Skin of body (tissue), 2 donors: Measurements from ENCODE around the gene MSANTD1. TPM values are rescaled to one million over a fixed set of nuclear protein-coding genes. Genes with fewer than 3 reads are reported as not detected.
A peak's percentile ranks its signal among the peaks of the same experiment; 100 is the strongest.
"Not testable (repeated sequence)": the region's sequence is repeated elsewhere in the genome, so short reads cannot be mapped to it uniquely, and the experiment has no call there.

ENCODE experiments used
- DNase-seq: peaks from one replicate; lab custom pipeline; 2025; lab: John Stamatoyannopoulos, UW
- total RNA-seq: library from RNA; depleted of rRNA; stranded (reverse); fragments of >200 nt; gene quantifications from one replicate; pipeline ENCODE4 v1.2.3, GENCODE V29; 2014

Gene MSANTD1
- total RNA-seq, 1 donor from 2014 or later: 0.39 TPM

- DNase-seq: no peak
Measured at GRCh38 chr4:3287972-3288570, 39.1 kb downstream of the MSANTD1 start.

- DNase-seq: no peak
Measured at GRCh38 chr4:3288571-3289094, 39.7 kb downstream of the MSANTD1 start.

GRCh38 chr4:3290476-3290875 is 41.5 kb downstream of the MSANTD1 start:
- DNase-seq: no peak

GRCh38 chr4:3290889-3291321 is 41.9 kb downstream of the MSANTD1 start:
- no peak for DNase-seq

- DNase-seq: no peak
Measured at GRCh38 chr4:3291411-3291968, 42.5 kb downstream of the MSANTD1 start.

GRCh38 chr4:3291969-3292570 is 43.1 kb downstream of the MSANTD1 start:
- no peak for DNase-seq

GRCh38 chr4:3292571-3293400 is 43.8 kb downstream of the MSANTD1 start, which contains the start of gene RGS12:
Gene RGS12 (plus strand): TSS chr4:3293021. CDS start chr4:3316171, 23,150 bp downstream.
- DNase-seq: peak; percentile 87

- no peak for DNase-seq
Measured at GRCh38 chr4:3293401-3294391, 44.7 kb downstream of the MSANTD1 start.

GRCh38 chr4:3294401-3295241 is 45.7 kb downstream of the MSANTD1 start:
- no peak for DNase-seq

GRCh38 chr4:3295837-3296624 is 47.1 kb downstream of the MSANTD1 start:
- DNase-seq: no peak

- DNase-seq: no peak
Measured at GRCh38 chr4:3296651-3297050, 47.7 kb downstream of the MSANTD1 start.

- no peak for DNase-seq
Measured at GRCh38 chr4:3297066-3297859, 48.3 kb downstream of the MSANTD1 start.

- DNase-seq: no peak
Measured at GRCh38 chr4:3299122-3299975, 50.4 kb downstream of the MSANTD1 start.

GRCh38 chr4:3299976-3300671 is 51.2 kb downstream of the MSANTD1 start:
- no peak for DNase-seq

- DNase-seq: not testable (repeated sequence)
Measured at GRCh38 chr4:3300882-3301281, 51.9 kb downstream of the MSANTD1 start.

- no peak for DNase-seq
Measured at GRCh38 chr4:3301450-3302172, 52.7 kb downstream of the MSANTD1 start.
